WERI-Rb-1 (cell line): ENCODE data around the gene AMZ1.
"Not testable (repeated sequence)": the region's sequence is repeated elsewhere in the genome, so short reads cannot be mapped to it uniquely, and the experiment has no call there.

ENCODE experiments used
- DNase-seq: peaks from one replicate; pipeline ENCODE4 v3.0.0-alpha.2; 2020
- H3K27ac ChIP-seq: fragments of 250-450 bp; sonication (Bioruptor Pico); 2 replicates; pipeline ENCODE4 v1.5.1; 2020; ENCODE audit warnings: mild to moderate bottlenecking, moderate library complexity
- H3K27me3 ChIP-seq: fragments of 250-450 bp; sonication (Bioruptor Pico); 2 replicates; pipeline ENCODE4 v1.5.1; 2021; ENCODE audit warnings: mild to moderate bottlenecking, low read depth, moderate library complexity; ENCODE audit not compliant: insufficient read depth, severe bottlenecking
- H3K36me3 ChIP-seq: fragments of 250-450 bp; sonication (Bioruptor Pico); 2 replicates; pipeline ENCODE4 v1.5.1; 2020; ENCODE audit warnings: mild to moderate bottlenecking, moderate library complexity
- H3K4me3 ChIP-seq: 2 replicates; pipeline ENCODE4 v1.5.1; 2011; ENCODE audit warnings: low read depth, mild to moderate bottlenecking, control low read depth, low read length
- H3K9me3 ChIP-seq: fragments of 250-450 bp; sonication (Bioruptor Pico); 2 replicates; pipeline ENCODE4 v1.5.1; 2021; ENCODE audit warnings: mild to moderate bottlenecking, moderate library complexity; ENCODE audit not compliant: severe bottlenecking
- CTCF ChIP-seq: IDR thresholded peaks from 2 replicates; pipeline ENCODE4 v1.5.1; 2011; ENCODE audit warnings: low read depth, mild to moderate bottlenecking, control low read depth, inconsistent platforms, low read length

The AMZ1 gene

GRCh38 chr7:2734084-2734686, 46.2 kb downstream of the AMZ1 start:
- H3K9me3 ChIP-seq = no peaks in the 10 kb centered on the region
- no peak overlapping the region for H3K27ac ChIP-seq
- DNase-seq = no peak
- no peak overlapping the region for H3K4me3 ChIP-seq
- TF ChIP-seq CTCF = no peak
- peaks cover 9% of the 10 kb centered on the region for H3K36me3 ChIP-seq
- H3K27me3 ChIP-seq = no peaks in the 10 kb centered on the region

GRCh38 chr7:2734751-2735571, 47.0 kb downstream of the AMZ1 start:
- H3K27me3 ChIP-seq = no peaks in the 10 kb centered on the region
- TF ChIP-seq CTCF = no peak
- no peak for DNase-seq
- H3K36me3 ChIP-seq = peaks cover 9% of the 10 kb centered on the region
- H3K4me3 ChIP-seq = no peak overlapping the region
- no peaks in the 10 kb centered on the region for H3K9me3 ChIP-seq
- H3K27ac ChIP-seq = no peak overlapping the region

GRCh38 chr7:2735744-2736143, 47.7 kb downstream of the AMZ1 start:
- peaks cover 7% of the 10 kb centered on the region for H3K36me3 ChIP-seq
- H3K27me3 ChIP-seq = no peaks in the 10 kb centered on the region
- H3K9me3 ChIP-seq = no peaks in the 10 kb centered on the region
- no peak overlapping the region for H3K4me3 ChIP-seq
- H3K27ac ChIP-seq = no peak overlapping the region
- DNase-seq = no peak
- no peak for TF ChIP-seq CTCF

- Histone ChIP-seq H3K36me3 (no peaks in the 10 kb centered on the region; the same call in 1 of the 2 replicates), H3K4me3 (no peak overlapping the region), H3K27me3 (no peaks in the 10 kb centered on the region), H3K9me3 (no peaks in the 10 kb centered on the region), H3K27ac (no peak overlapping the region)
- no peak for TF ChIP-seq CTCF
- DNase-seq = no peak
These were observed 48.5 kb downstream of the AMZ1 start for GRCh38 chr7:2736411-2736914.

GRCh38 chr7:2737005-2737743, 49.2 kb downstream of the AMZ1 start:
- not testable (repeated sequence) for DNase-seq, H3K4me3 ChIP-seq, H3K9me3 ChIP-seq, H3K36me3 ChIP-seq, H3K27me3 ChIP-seq, H3K27ac ChIP-seq
